WTC11 (cell line): ENCODE results near the gene POLR3A. TPM values are rescaled to one million over a fixed set of nuclear protein-coding genes. Genes with fewer than 3 reads are reported as not detected.
A peak's percentile ranks its signal among the peaks of the same experiment; 100 is the strongest.

Experiments used
- ATAC-seq: fragments of 200-7000 bp; cut with Tn5 transposase; 2 replicates; pipeline ENCODE4 v1.10.0; 2021; ENCODE audit warnings: mild to moderate bottlenecking, moderate library complexity
- CTCF ChIA-PET: fragments of 300-600 bp; sonication (Branson Sonifier 250); formaldehyde crosslinking; loops from one replicate; lab custom pipeline; 2021; ENCODE audit warnings: antibody characterized with exemption; lab: Charles Lee
- POLR2A ChIA-PET: fragments of 350-600 bp; sonication (Branson Sonifier 250); formaldehyde crosslinking; loops from one replicate; lab custom pipeline; 2021; ENCODE audit warnings: antibody characterized with exemption; lab: Charles Lee
- DNase-seq: peaks from one replicate; pipeline ENCODE4 v3.0.0; 2021; ENCODE audit warnings: low spot score
- H3K27ac Mint-ChIP-seq: 2 replicates; pipeline ENCODE4 v1.8.0; 2021; ENCODE audit warnings: mixed read lengths
- H3K27me3 Mint-ChIP-seq: 2 replicates; pipeline ENCODE4 v1.8.0; 2021; ENCODE audit warnings: low read depth, mild to moderate bottlenecking, moderate library complexity, mixed read lengths
- H3K36me3 Mint-ChIP-seq: 2 replicates; pipeline ENCODE4 v1.8.0; 2021; ENCODE audit warnings: mixed read lengths
- H3K4me1 Mint-ChIP-seq: 2 replicates; pipeline ENCODE4 v1.8.0; 2022; ENCODE audit warnings: mixed read lengths
- H3K4me3 Mint-ChIP-seq: 2 replicates; pipeline ENCODE4 v1.8.0; 2021; ENCODE audit warnings: mild to moderate bottlenecking, moderate library complexity, mixed read lengths
- H3K9me3 Mint-ChIP-seq: 2 replicates; pipeline ENCODE4 v1.8.0; 2021; ENCODE audit warnings: mixed read lengths
- CREM ChIP-seq: sonication (generic); formaldehyde crosslinking; IDR thresholded peaks from 2 replicates; pipeline ENCODE4 v1.8.1; 2022; ENCODE audit warnings: mild to moderate bottlenecking, missing genetic modification reagents, moderate library complexity
- EMX1 ChIP-seq: fragments of 250-450 bp; sonication (Bioruptor Pico); IDR thresholded peaks from 2 replicates; pipeline ENCODE4 v1.8.0; 2021; ENCODE audit warnings: mild to moderate bottlenecking
- FOXP1 ChIP-seq: sonication (generic); formaldehyde crosslinking; IDR thresholded peaks from 2 replicates; pipeline ENCODE4 v1.8.0; 2022; ENCODE audit warnings: missing genetic modification reagents, mild to moderate bottlenecking, moderate library complexity, borderline replicate concordance
- OVOL2 ChIP-seq: fragments of 250-450 bp; sonication (Bioruptor Pico); IDR thresholded peaks from 2 replicates; pipeline ENCODE4 v1.9.0; 2021; ENCODE audit warnings: mild to moderate bottlenecking, borderline replicate concordance
- RORB ChIP-seq: fragments of 250-450 bp; sonication (Bioruptor Pico); IDR thresholded peaks from 2 replicates; pipeline ENCODE4 v1.9.0; 2021; ENCODE audit warnings: mild to moderate bottlenecking
- ZNF317 ChIP-seq: sonication (generic); formaldehyde crosslinking; IDR thresholded peaks from 2 replicates; pipeline ENCODE4 v1.8.1; 2023; ENCODE audit warnings: low read depth, mild to moderate bottlenecking, moderate library complexity, missing genetic modification reagents, borderline replicate concordance
- ZNF396 ChIP-seq: fragments of 250-450 bp; sonication (Bioruptor Pico); IDR thresholded peaks from 2 replicates; pipeline ENCODE4 v1.8.0; 2021; ENCODE audit warnings: mild to moderate bottlenecking, moderate library complexity, borderline replicate concordance
- total RNA-seq: library from RNA; stranded (reverse); gene quantifications from 3 replicates; pipeline ENCODE4 v1.2.3, GENCODE V29; 2021
- TF ChIP-seq, protein P1 (sequence below): sonication (generic); formaldehyde crosslinking; IDR thresholded peaks from 2 replicates; pipeline ENCODE4 v1.8.0; 2022; ENCODE audit warnings: mild to moderate bottlenecking, missing genetic modification reagents
- TF ChIP-seq, protein P2 (sequence below): sonication (generic); formaldehyde crosslinking; IDR thresholded peaks from 2 replicates; pipeline ENCODE4 v1.8.1; 2022; ENCODE audit warnings: low read depth, mild to moderate bottlenecking, moderate library complexity, missing genetic modification reagents, borderline replicate concordance
- TF ChIP-seq, protein P3 (sequence below): sonication (generic); formaldehyde crosslinking; IDR thresholded peaks from 2 replicates; pipeline ENCODE4 v1.8.1; 2022; ENCODE audit warnings: mild to moderate bottlenecking, moderate library complexity, missing genetic modification reagents
- TF ChIP-seq, protein P4 (sequence below): fragments of 250-450 bp; sonication (Bioruptor Pico); IDR thresholded peaks from 2 replicates; pipeline ENCODE4 v1.9.0; 2021; ENCODE audit warnings: mild to moderate bottlenecking
- TF ChIP-seq, protein P5 (sequence below): fragments of 250-450 bp; sonication (Bioruptor Pico); IDR thresholded peaks from 2 replicates; pipeline ENCODE4 v1.9.0; 2021; ENCODE audit warnings: moderate library complexity, mild to moderate bottlenecking, inconsistent platforms, borderline replicate concordance
- TF ChIP-seq, protein P6 (sequence below): sonication (generic); formaldehyde crosslinking; IDR thresholded peaks from 2 replicates; pipeline ENCODE4 v1.8.1; 2023; ENCODE audit warnings: mild to moderate bottlenecking, missing genetic modification reagents, borderline replicate concordance
- TF ChIP-seq, protein P7 (sequence below): sonication (generic); formaldehyde crosslinking; conservative IDR thresholded peaks from 2 replicates; pipeline ENCODE4 v1.8.1; 2023; ENCODE audit warnings: mild to moderate bottlenecking, low read depth, missing genetic modification reagents, moderate library complexity
- TF ChIP-seq, protein P8 (sequence below): sonication (generic); formaldehyde crosslinking; IDR thresholded peaks from 2 replicates; pipeline ENCODE4 v1.8.0; 2022; ENCODE audit warnings: mild to moderate bottlenecking, missing genetic modification reagents

Gene POLR3A
- total RNA-seq, 1 experiment from 2014 or later: 32.2 TPM

DNA sequence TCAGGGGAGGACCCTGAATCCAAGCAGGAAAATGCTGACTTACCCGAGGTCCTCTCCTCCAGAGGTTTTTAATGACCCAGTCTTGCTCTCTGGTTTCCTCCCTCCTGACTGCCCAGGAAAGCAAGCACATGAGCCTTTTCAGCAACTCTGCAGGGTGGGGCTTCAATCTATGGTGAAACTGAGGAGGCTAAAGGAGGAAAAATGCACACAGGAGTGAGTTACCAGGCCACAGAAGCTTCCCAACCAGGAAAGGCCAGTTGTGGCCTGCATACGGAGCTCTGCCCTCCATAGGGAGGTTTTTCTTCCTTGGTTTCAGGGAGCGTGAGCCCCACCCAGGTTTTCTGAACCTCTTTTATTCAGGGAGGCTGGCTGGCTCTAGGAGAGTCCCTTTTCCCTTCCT is 88.7 kb downstream of the POLR3A start:
- 0 out of 2 replicates have a peak overlapping the region, but pooled peaks have one; percentile 33 for H3K27ac Mint-ChIP-seq
- CTCF ChIA-PET: interaction anchor here (1.9 kb wide), 1 partner anchor 51 kb away, joined by 13 read pairs; no protein-coding TSS in a partner anchor
- no peak for ATAC-seq
- no peak for DNase-seq
- H3K27me3 Mint-ChIP-seq: peaks cover 3% of the 10 kb centered on the region
- POLR2A ChIA-PET: no interaction called here
- H3K9me3 Mint-ChIP-seq: no peaks in the 10 kb centered on the region
- no peak overlapping the region for H3K4me3 Mint-ChIP-seq
- no peaks in the 10 kb centered on the region for H3K36me3 Mint-ChIP-seq
- H3K4me1 Mint-ChIP-seq: peaks cover 40% of the 10 kb centered on the region
- TF ChIP-seq ZNF317 (CRISPR knock-in tag): no peak
- TF ChIP-seq, protein P1, sequence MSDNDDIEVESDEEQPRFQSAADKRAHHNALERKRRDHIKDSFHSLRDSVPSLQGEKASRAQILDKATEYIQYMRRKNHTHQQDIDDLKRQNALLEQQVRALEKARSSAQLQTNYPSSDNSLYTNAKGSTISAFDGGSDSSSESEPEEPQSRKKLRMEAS (CRISPR knock-in tag): no peak
- TF ChIP-seq, protein P2, sequence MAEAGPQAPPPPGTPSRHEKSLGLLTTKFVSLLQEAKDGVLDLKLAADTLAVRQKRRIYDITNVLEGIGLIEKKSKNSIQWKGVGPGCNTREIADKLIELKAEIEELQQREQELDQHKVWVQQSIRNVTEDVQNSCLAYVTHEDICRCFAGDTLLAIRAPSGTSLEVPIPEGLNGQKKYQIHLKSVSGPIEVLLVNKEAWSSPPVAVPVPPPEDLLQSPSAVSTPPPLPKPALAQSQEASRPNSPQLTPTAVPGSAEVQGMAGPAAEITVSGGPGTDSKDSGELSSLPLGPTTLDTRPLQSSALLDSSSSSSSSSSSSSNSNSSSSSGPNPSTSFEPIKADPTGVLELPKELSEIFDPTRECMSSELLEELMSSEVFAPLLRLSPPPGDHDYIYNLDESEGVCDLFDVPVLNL (CRISPR knock-in tag): no peak
- no peak for TF ChIP-seq ZNF396
- TF ChIP-seq EMX1 (CRISPR knock-in tag): no peak
- no peak for TF ChIP-seq RORB (CRISPR knock-in tag)
- no peak for TF ChIP-seq OVOL2 (CRISPR knock-in tag)

DNA sequence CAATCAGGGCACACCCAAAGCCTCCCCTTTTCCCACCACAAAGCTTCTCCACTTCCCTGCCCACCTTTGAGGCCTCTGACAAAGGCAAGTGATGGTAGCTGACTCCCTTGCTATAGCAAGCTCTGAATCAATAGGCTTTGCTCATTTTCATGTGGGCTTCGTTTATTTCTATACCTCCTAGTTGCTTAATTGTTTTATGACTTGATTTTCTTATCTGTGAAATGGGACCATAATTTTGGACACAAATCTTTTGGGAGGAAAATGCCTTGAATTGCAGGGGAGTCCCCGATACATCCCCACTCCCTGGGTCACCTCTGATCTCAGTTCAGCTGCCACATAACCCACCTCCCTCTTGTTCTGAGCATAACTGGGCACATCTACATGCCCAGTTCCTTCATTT is 89.1 kb downstream of the POLR3A start:
- no peak for TF ChIP-seq ZNF317 (CRISPR knock-in tag)
- TF ChIP-seq, protein P3, sequence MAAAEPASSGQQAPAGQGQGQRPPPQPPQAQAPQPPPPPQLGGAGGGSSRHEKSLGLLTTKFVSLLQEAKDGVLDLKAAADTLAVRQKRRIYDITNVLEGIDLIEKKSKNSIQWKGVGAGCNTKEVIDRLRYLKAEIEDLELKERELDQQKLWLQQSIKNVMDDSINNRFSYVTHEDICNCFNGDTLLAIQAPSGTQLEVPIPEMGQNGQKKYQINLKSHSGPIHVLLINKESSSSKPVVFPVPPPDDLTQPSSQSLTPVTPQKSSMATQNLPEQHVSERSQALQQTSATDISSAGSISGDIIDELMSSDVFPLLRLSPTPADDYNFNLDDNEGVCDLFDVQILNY: no peak
- TF ChIP-seq, protein P4, sequence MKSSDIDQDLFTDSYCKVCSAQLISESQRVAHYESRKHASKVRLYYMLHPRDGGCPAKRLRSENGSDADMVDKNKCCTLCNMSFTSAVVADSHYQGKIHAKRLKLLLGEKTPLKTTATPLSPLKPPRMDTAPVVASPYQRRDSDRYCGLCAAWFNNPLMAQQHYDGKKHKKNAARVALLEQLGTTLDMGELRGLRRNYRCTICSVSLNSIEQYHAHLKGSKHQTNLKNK (CRISPR knock-in tag): no peak
- TF ChIP-seq FOXP1 (CRISPR knock-in tag): no peak
- TF ChIP-seq, protein P5, sequence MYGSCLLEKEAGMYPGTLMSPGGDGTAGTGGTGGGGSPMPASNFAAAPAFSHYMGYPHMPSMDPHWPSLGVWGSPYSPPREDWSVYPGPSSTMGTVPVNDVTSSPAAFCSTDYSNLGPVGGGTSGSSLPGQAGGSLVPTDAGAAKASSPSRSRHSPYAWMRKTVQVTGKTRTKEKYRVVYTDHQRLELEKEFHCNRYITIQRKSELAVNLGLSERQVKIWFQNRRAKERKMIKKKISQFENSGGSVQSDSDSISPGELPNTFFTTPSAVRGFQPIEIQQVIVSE (CRISPR knock-in tag): no peak
- TF ChIP-seq, protein P6, sequence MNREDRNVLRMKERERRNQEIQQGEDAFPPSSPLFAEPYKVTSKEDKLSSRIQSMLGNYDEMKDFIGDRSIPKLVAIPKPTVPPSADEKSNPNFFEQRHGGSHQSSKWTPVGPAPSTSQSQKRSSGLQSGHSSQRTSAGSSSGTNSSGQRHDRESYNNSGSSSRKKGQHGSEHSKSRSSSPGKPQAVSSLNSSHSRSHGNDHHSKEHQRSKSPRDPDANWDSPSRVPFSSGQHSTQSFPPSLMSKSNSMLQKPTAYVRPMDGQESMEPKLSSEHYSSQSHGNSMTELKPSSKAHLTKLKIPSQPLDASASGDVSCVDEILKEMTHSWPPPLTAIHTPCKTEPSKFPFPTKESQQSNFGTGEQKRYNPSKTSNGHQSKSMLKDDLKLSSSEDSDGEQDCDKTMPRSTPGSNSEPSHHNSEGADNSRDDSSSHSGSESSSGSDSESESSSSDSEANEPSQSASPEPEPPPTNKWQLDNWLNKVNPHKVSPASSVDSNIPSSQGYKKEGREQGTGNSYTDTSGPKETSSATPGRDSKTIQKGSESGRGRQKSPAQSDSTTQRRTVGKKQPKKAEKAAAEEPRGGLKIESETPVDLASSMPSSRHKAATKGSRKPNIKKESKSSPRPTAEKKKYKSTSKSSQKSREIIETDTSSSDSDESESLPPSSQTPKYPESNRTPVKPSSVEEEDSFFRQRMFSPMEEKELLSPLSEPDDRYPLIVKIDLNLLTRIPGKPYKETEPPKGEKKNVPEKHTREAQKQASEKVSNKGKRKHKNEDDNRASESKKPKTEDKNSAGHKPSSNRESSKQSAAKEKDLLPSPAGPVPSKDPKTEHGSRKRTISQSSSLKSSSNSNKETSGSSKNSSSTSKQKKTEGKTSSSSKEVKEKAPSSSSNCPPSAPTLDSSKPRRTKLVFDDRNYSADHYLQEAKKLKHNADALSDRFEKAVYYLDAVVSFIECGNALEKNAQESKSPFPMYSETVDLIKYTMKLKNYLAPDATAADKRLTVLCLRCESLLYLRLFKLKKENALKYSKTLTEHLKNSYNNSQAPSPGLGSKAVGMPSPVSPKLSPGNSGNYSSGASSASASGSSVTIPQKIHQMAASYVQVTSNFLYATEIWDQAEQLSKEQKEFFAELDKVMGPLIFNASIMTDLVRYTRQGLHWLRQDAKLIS (CRISPR knock-in tag): no peak
- TF ChIP-seq, protein P7, sequence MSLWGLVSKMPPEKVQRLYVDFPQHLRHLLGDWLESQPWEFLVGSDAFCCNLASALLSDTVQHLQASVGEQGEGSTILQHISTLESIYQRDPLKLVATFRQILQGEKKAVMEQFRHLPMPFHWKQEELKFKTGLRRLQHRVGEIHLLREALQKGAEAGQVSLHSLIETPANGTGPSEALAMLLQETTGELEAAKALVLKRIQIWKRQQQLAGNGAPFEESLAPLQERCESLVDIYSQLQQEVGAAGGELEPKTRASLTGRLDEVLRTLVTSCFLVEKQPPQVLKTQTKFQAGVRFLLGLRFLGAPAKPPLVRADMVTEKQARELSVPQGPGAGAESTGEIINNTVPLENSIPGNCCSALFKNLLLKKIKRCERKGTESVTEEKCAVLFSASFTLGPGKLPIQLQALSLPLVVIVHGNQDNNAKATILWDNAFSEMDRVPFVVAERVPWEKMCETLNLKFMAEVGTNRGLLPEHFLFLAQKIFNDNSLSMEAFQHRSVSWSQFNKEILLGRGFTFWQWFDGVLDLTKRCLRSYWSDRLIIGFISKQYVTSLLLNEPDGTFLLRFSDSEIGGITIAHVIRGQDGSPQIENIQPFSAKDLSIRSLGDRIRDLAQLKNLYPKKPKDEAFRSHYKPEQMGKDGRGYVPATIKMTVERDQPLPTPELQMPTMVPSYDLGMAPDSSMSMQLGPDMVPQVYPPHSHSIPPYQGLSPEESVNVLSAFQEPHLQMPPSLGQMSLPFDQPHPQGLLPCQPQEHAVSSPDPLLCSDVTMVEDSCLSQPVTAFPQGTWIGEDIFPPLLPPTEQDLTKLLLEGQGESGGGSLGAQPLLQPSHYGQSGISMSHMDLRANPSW (CRISPR knock-in tag): no peak
- TF ChIP-seq CREM: no peak
- TF ChIP-seq, protein P8, sequence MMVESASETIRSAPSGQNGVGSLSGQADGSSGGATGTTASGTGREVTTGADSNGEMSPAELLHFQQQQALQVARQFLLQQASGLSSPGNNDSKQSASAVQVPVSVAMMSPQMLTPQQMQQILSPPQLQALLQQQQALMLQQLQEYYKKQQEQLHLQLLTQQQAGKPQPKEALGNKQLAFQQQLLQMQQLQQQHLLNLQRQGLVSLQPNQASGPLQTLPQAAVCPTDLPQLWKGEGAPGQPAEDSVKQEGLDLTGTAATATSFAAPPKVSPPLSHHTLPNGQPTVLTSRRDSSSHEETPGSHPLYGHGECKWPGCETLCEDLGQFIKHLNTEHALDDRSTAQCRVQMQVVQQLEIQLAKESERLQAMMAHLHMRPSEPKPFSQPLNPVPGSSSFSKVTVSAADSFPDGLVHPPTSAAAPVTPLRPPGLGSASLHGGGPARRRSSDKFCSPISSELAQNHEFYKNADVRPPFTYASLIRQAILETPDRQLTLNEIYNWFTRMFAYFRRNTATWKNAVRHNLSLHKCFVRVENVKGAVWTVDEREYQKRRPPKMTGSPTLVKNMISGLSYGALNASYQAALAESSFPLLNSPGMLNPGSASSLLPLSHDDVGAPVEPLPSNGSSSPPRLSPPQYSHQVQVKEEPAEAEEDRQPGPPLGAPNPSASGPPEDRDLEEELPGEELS (CRISPR knock-in tag): no peak
- TF ChIP-seq, all 79 proteins: peak for 0
- H3K36me3 Mint-ChIP-seq: no peaks in the 10 kb centered on the region
- no peak for DNase-seq
- no peak overlapping the region for H3K27ac Mint-ChIP-seq
- H3K27me3 Mint-ChIP-seq: peaks cover 3% of the 10 kb centered on the region
- H3K9me3 Mint-ChIP-seq: no peaks in the 10 kb centered on the region
- no peak overlapping the region for H3K4me3 Mint-ChIP-seq
- ChIA-PET POLR2A (interaction anchor here (0.7 kb wide), 1 partner anchor 96 kb away, joined by 3 read pairs; no protein-coding TSS in a partner anchor), CTCF (interaction anchor here (0.5 to 1.9 kb wide), 5 partner anchors 34 to 93 kb away, joined by 3 to 13 read pairs (median 6); no protein-coding TSS in a partner anchor)
- peaks cover 40% of the 10 kb centered on the region for H3K4me1 Mint-ChIP-seq
- no peak for ATAC-seq
